ENCODE results near the gene DLG2. TPM values are rescaled to one million over a fixed set of nuclear protein-coding genes. Genes with fewer than 3 reads are reported as not detected.

The DLG2 gene
- total RNA-seq, 3 donors from 2014 or later, result 4.3 to 12.3 (median 6.9) TPM

DNA sequence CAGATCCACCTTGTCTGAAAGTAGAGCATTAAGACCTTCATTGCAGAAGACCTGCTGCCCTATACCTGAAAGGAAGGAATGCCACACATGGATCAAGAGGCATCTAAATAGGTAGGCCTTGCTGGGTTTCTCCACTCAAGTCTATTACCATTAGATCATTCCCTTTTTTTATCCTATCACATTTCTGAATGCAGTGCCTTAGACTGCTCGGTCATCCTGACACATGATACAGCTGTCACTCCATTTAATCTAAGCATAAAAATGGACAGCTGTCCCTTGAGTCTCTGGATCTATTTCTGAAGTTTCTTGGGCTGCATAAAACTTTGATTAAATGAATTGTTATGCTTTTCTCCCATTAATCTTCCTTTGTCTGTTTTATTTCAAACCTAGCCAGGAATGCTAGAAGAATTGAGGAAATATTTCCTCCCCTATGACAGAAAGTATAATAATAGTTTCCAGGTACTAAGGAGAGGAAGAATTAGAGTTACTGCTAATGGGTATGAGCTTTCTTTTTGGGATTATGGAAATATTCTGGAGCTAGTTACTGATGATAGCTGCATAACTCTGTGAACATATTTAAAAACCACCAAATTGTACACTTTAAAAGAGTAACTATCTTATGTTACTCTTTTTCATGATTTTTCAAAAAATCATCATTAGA, 88.0 kb downstream of the DLG2 start:
- no peaks in the 10 kb centered on the region for H3K4me1 ChIP-seq
- no peak for DNase-seq (ENCODE audit: low spot score in 2 of 2)
- no peaks in the 10 kb centered on the region for H3K27me3 ChIP-seq
- H3K9me3 ChIP-seq, result peaks cover 0 to 5% of the 10 kb centered on the region in 2 donors
- intact Hi-C loops (cut with DNase I; ENCODE audit: low total_unique reads), result no loop called here
- no peak overlapping the region for H3K27ac ChIP-seq
- TF ChIP-seq, protein P1, sequence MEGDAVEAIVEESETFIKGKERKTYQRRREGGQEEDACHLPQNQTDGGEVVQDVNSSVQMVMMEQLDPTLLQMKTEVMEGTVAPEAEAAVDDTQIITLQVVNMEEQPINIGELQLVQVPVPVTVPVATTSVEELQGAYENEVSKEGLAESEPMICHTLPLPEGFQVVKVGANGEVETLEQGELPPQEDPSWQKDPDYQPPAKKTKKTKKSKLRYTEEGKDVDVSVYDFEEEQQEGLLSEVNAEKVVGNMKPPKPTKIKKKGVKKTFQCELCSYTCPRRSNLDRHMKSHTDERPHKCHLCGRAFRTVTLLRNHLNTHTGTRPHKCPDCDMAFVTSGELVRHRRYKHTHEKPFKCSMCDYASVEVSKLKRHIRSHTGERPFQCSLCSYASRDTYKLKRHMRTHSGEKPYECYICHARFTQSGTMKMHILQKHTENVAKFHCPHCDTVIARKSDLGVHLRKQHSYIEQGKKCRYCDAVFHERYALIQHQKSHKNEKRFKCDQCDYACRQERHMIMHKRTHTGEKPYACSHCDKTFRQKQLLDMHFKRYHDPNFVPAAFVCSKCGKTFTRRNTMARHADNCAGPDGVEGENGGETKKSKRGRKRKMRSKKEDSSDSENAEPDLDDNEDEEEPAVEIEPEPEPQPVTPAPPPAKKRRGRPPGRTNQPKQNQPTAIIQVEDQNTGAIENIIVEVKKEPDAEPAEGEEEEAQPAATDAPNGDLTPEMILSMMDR (IDR thresholded peaks at IDR 0.05), result no peak
- TF ChIP-seq POLR2AphosphoS5 (IDR thresholded peaks at IDR 0.05) (no peak), POLR2A (IDR thresholded peaks at IDR 0.05) (no peak)
- H3K36me3 ChIP-seq, result no peaks in the 10 kb centered on the region
- no peak overlapping the region for H3K4me3 ChIP-seq

- no peak for DNase-seq (ENCODE audit: low spot score in 2 of 2)
- Histone ChIP-seq H3K9me3 (peaks cover 0 to 5% of the 10 kb centered on the region in 2 donors), H3K4me1 (no peaks in the 10 kb centered on the region), H3K36me3 (no peaks in the 10 kb centered on the region), H3K27ac (no peak overlapping the region), H3K27me3 (no peaks in the 10 kb centered on the region), H3K4me3 (no peak overlapping the region)
- TF ChIP-seq, protein P1 (IDR thresholded peaks at IDR 0.05), result no peak
- TF ChIP-seq POLR2A (IDR thresholded peaks at IDR 0.05), result no peak
- TF ChIP-seq POLR2AphosphoS5 (IDR thresholded peaks at IDR 0.05), result no peak
- intact Hi-C loops (cut with DNase I; ENCODE audit: low total_unique reads), result no loop called here
Observed at GRCh38 chr11:85536438-85536837, 90.7 kb downstream of the DLG2 start.

DNA sequence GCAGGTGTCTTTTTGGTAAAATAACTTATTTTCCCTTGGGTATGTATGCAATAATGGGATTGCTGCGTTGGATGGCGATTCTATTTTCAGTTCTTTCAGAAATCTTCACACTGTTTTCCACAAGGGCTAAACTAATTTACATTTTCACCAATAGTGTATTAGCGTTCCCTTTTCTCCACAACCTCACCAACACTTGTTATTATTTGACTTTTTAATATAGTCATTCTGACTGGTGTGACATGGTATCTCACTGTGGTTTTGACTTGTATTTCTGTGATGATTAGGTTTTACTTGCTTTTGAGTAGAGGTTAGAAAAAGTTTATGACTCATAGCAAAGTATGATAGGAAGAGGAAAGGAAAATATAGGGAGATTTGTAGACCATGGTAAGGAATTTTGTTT, 92.3 kb downstream of the DLG2 start:
- DNase-seq (ENCODE audit: low spot score in 2 of 2), result no peak
- Histone ChIP-seq H3K36me3 (no peaks in the 10 kb centered on the region), H3K4me1 (no peaks in the 10 kb centered on the region), H3K9me3 (peaks cover 0 to 5% of the 10 kb centered on the region in 2 donors), H3K27ac (no peak overlapping the region), H3K27me3 (no peaks in the 10 kb centered on the region), H3K4me3 (no peak overlapping the region)
- intact Hi-C loops (cut with DNase I; ENCODE audit: low total_unique reads), result no loop called here
- TF ChIP-seq, protein P1 (IDR thresholded peaks at IDR 0.05), result no peak

GRCh38 chr11:85531191-85531897, 95.8 kb downstream of the DLG2 start:
- TF ChIP-seq, protein P1 (IDR thresholded peaks at IDR 0.05), result no peak
- no peak for TF ChIP-seq POLR2A (IDR thresholded peaks at IDR 0.05)
- TF ChIP-seq POLR2AphosphoS5 (IDR thresholded peaks at IDR 0.05), result no peak
- peaks cover 0 to 2% of the 10 kb centered on the region in 2 donors for H3K9me3 ChIP-seq
- no peaks in the 10 kb centered on the region for H3K4me1 ChIP-seq
- H3K36me3 ChIP-seq, result no peaks in the 10 kb centered on the region
- intact Hi-C loops (cut with DNase I; ENCODE audit: low total_unique reads), result no loop called here
- H3K4me3 ChIP-seq, result no peak overlapping the region
- H3K27me3 ChIP-seq, result no peaks in the 10 kb centered on the region
- DNase-seq (ENCODE audit: low spot score in 2 of 2), result no peak
- H3K27ac ChIP-seq, result no peak overlapping the region

DNA sequence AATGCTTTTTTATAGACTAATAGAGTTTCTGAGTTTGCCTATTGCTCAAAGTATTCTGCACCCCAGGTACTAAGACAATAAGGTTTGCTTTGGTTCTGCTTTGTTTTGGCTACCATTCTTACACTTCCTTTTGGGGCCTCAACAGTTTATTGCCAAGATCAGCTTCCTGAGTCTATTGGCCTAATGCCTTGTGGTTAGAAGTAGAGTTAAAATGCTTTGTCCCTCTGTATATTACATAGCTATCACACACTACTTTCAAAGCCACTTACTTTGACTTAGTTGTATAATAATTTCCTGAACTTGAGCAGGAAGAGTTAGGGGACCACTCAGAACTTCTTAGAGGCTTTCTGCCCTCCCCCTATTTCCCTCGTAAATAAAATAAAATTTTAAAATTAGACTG, 96.5 kb downstream of the DLG2 start:
- H3K9me3 ChIP-seq, result no peaks in the 10 kb centered on the region
- H3K4me3 ChIP-seq, result no peak overlapping the region
- no peak for DNase-seq (ENCODE audit: low spot score in 2 of 2)
- no peak for TF ChIP-seq POLR2A (IDR thresholded peaks at IDR 0.05)
- TF ChIP-seq, protein P1 (IDR thresholded peaks at IDR 0.05), result no peak
- TF ChIP-seq POLR2AphosphoS5 (IDR thresholded peaks at IDR 0.05), result no peak
- no peaks in the 10 kb centered on the region for H3K4me1 ChIP-seq
- H3K27me3 ChIP-seq, result no peaks in the 10 kb centered on the region
- no peak overlapping the region for H3K27ac ChIP-seq
- no peaks in the 10 kb centered on the region for H3K36me3 ChIP-seq
- intact Hi-C loops (cut with DNase I; ENCODE audit: low total_unique reads), result no loop called here
